Right lobe of liver (tissue), 6 donors: Measurements from ENCODE around the gene TRAM1L1. TPM values are rescaled to one million over a fixed set of nuclear protein-coding genes. Genes with fewer than 3 reads are reported as not detected.

Experiments
- ATAC-seq, 4 donors: fragments of 200-7000 bp; cut with Tn5 transposase; one replicate each; pipeline ENCODE4 v1.9.1; 2020; ENCODE audit warnings: mild to moderate bottlenecking in 4 of 4, moderate library complexity in 4 of 4
- DNase-seq, 3 donors: peaks; one replicate each; pipeline ENCODE4 v3.0.0-alpha.2; 2020
- H3K27ac ChIP-seq, 3 donors: fragments of 200-600 bp; one replicate each; pipeline ENCODE4 v1.8.0; 2022
- H3K27me3 ChIP-seq, 2 donors: fragments of 200-600 bp; one replicate each; pipeline ENCODE4 v1.8.0; 2022
- H3K36me3 ChIP-seq, 4 donors: fragments of 200-600 bp; sonication (generic) in 1 of 4; one replicate each; pipeline versions ENCODE4 v1.5.1 to v1.8.0; 2017 to 2022; ENCODE audit warnings: control low read depth in 1 of 4
- H3K4me1 ChIP-seq, 4 donors: fragments of 200-600 bp; sonication (generic) in 1 of 4; one replicate each; pipeline versions ENCODE4 v1.5.1 to v1.8.0; 2017 to 2022; ENCODE audit warnings: control low read depth in 1 of 4
- H3K4me3 ChIP-seq, 3 donors: fragments of 200-600 bp; one replicate each; pipeline ENCODE4 v1.8.0; 2022
- H3K9me3 ChIP-seq, 4 donors: fragments of 200-600 bp; sonication (generic) in 1 of 4; one replicate each; pipeline versions ENCODE4 v1.5.1 to v1.8.0; 2017 to 2022; ENCODE audit warnings: control low read depth in 1 of 4
- CTCF ChIP-seq, 4 donors: fragments of 200-600 bp in 3 of 4; fragments of 450-650 bp in 1 of 4; IDR thresholded peaks; one replicate each; pipeline versions ENCODE4 v1.5.1 to v1.8.0; 2016 to 2022; ENCODE audit warnings: antibody characterized with exemption in 4 of 4, mild to moderate bottlenecking in 2 of 4
- POLR2A ChIP-seq: fragments of 450-650 bp; IDR thresholded peaks from one replicate; pipeline ENCODE4 v1.6.1; 2017; ENCODE audit warnings: antibody characterized with exemption, mild to moderate bottlenecking
- WGBS: methylation state at CpG from one replicate; pipeline ENCODE4 v1.1.6; 2018; ENCODE audit warnings: low coverage, low lambda C conversion rate; ENCODE audit not compliant: insufficient coverage; ENCODE audit errors: missing lambda C conversion rate; 5-methylcytosine and 5-hydroxymethylcytosine counted together
- intact Hi-C, 2 donors: fragments of 100-400 bp; cut with DNase I; formaldehyde crosslinking; loops; one replicate each; pipeline versions ENCODE4 v1.11.2 to v1.14.1; 2022
- total RNA-seq, 6 experiments: library from RNA; depleted of rRNA in 2 of 6; stranded (reverse); fragments of >200 nt in 2 of 6; fragmentation: NEBNext Ultra II Directional in 3 of 6; extraction: Animal tissue kit (Norgen Biotek cat#: 25700) in 3 of 6; gene quantifications; one replicate each; pipeline versions ENCODE4 v1.1.0 to v1.2.4, GENCODE V29; 2016 to 2023
- donor health status: DM: no; HTN: yes; CAD: no.
- donor health status: DM: no; HTN: no; CAD: no.
- donor health status: DM: no; HTN: no; CAD: no.
- donor health status: DM: no; HTN: yes; CAD: no.
- donor health status: DM: no; HTN: yes; CAD: no.

Gene TRAM1L1
- total RNA-seq, 6 experiments from 2014 or later, result not detected

- ATAC-seq, result no peak
- Histone ChIP-seq H3K36me3 (no peaks in the 10 kb centered on the region), H3K4me1 (no peaks in the 10 kb centered on the region), H3K4me3 (no peak overlapping the region), H3K27ac (no peak overlapping the region), H3K9me3 (peaks cover 0 to 3% (median 0%) of the 10 kb centered on the region in 4 donors), H3K27me3 (no peaks in the 10 kb centered on the region)
- TF ChIP-seq CTCF (IDR thresholded peaks at IDR 0.05), result no peak
- no peak for TF ChIP-seq POLR2A
- WGBS, result 79% methylated on average over 5 of the region's 5 CpGs
- DNase-seq, result no peak
- intact Hi-C loops, result no loop called here
These were observed 42.4 kb downstream of the TRAM1L1 start for GRCh38 chr4:117042962-117043361.
